IPS-20b (cell line): Measurements from ENCODE around the gene MAP3K13.
"Not testable (repeated sequence)": the region's sequence is repeated elsewhere in the genome, so short reads cannot be mapped to it uniquely, and the experiment has no call there.

Experiments used
- H3K27ac ChIP-seq: one replicate; pipeline ENCODE4 v1.5.1; 2013; ENCODE audit warnings: low read length
- H3K27me3 ChIP-seq: 2 replicates; pipeline ENCODE4 v1.6.1; 2013; ENCODE audit warnings: mild to moderate bottlenecking, low read length, inconsistent platforms; ENCODE audit not compliant: insufficient read depth
- H3K36me3 ChIP-seq: 2 replicates; pipeline ENCODE4 v1.6.1; 2013; ENCODE audit warnings: low read depth, mild to moderate bottlenecking, inconsistent platforms, low read length, moderate library complexity; ENCODE audit not compliant: insufficient read depth
- H3K4me1 ChIP-seq: 2 replicates; pipeline ENCODE4 v1.6.1; 2013; ENCODE audit warnings: mild to moderate bottlenecking, control low read depth, inconsistent platforms, low read length, moderate library complexity; ENCODE audit not compliant: insufficient read depth
- H3K4me3 ChIP-seq: 2 replicates; pipeline ENCODE4 v1.5.1; 2013; ENCODE audit warnings: mild to moderate bottlenecking, low read length, inconsistent platforms
- H3K9ac ChIP-seq: 2 replicates; pipeline ENCODE4 v1.6.1; 2013; ENCODE audit warnings: low read depth, mild to moderate bottlenecking, inconsistent platforms, low read length, moderate library complexity
- H3K9me3 ChIP-seq: 2 replicates; pipeline ENCODE4 v1.6.1; 2013; ENCODE audit warnings: mild to moderate bottlenecking, low read depth, low read length, inconsistent platforms; ENCODE audit not compliant: insufficient read depth

Gene MAP3K13

DNA sequence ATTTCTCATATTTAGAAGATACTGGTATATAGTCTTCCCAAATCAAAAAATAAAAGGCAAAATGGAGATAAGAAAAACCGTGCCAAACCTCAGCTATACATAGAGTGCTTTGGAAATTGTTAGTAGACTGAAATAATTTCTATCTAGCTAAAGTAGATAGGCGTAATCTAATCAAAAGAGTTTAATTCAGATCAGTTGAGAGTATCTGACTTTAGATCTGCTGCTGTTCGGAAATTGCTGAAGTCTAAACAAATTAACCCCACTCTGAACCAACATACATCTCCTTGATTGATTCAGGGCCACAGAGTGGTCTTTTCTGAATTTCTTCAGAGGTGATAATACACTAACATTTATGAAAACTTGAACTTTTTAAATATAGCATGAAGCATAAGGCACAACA lies 40.1 kb downstream of the MAP3K13 start:
- Histone ChIP-seq H3K9me3 (no peaks in the 10 kb centered on the region), H3K36me3 (no peaks in the 10 kb centered on the region), H3K4me3 (no peak overlapping the region), H3K27ac (no peak overlapping the region), H3K27me3 (no peaks in the 10 kb centered on the region), H3K9ac (no peak overlapping the region), H3K4me1 (no peaks in the 10 kb centered on the region)

- Histone ChIP-seq H3K4me1 (no peaks in the 10 kb centered on the region), H3K27ac (no peak overlapping the region), H3K27me3 (no peaks in the 10 kb centered on the region), H3K9me3 (no peaks in the 10 kb centered on the region), H3K4me3 (no peak overlapping the region), H3K9ac (no peak overlapping the region), H3K36me3 (no peaks in the 10 kb centered on the region)
These were observed 42.3 kb downstream of the MAP3K13 start for GRCh38 chr3:185405243-185405642.

DNA sequence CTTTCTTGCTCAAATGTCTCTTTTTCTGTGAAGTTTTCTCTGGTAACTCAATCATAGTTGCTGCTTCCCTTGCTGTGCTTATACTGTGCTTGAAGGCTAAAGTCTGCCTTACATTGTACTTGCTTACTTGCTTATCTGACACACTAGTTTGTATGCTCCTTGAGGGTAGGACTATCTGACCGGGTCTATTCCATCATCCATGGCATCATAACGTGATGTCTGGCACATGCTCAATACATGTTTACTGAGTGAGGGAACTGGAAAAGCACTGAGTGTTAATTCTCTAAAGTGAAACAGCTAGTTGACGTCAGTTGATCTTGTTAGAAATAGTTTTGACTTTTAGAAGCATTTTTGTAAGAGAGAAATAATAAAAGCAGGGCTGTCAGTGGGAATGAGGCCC lies 42.7 kb downstream of the MAP3K13 start:
- no peaks in the 10 kb centered on the region for H3K9me3 ChIP-seq
- H3K4me1 ChIP-seq = no peaks in the 10 kb centered on the region
- no peaks in the 10 kb centered on the region for H3K36me3 ChIP-seq
- H3K9ac ChIP-seq = no peak overlapping the region
- no peak overlapping the region for H3K27ac ChIP-seq
- no peak overlapping the region for H3K4me3 ChIP-seq
- H3K27me3 ChIP-seq = no peaks in the 10 kb centered on the region

DNA sequence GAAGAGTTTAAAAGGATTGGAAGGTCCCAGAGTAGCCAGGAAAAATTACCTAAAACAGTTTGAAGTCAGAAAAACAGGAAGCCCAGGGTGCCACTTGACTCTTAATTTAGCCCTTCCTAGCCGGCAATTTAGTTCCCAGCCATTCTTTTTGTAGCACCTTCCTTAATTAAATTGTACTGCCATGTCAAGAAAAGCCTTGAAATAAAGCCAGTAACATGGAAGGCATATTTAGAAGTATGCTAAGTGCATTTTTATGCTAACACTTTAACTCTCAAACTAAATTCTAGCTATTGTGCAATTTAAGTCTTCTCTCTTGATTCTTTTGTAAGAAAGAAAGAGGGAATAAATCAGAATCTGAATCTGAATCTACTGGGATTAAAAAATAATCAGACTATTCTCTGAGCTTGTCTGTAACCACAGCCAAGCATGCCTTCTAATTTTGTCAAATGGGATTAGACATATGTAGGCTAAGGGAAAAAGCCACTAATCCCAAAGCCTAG lies 43.2 kb downstream of the MAP3K13 start:
- Histone ChIP-seq H3K4me3 (no peak overlapping the region), H3K27ac (no peak overlapping the region)

GRCh38 chr3:185409957-185410356 lies 47.0 kb downstream of the MAP3K13 start:
- H3K4me1 ChIP-seq = no peaks in the 10 kb centered on the region
- H3K9ac ChIP-seq = no peak overlapping the region
- no peaks in the 10 kb centered on the region for H3K27me3 ChIP-seq
- no peak overlapping the region for H3K4me3 ChIP-seq
- H3K36me3 ChIP-seq = no peaks in the 10 kb centered on the region
- H3K27ac ChIP-seq = no peak overlapping the region
- H3K9me3 ChIP-seq = no peaks in the 10 kb centered on the region

More for the DNA sequence above, 43.2 kb downstream of the MAP3K13 start:
- Histone ChIP-seq H3K4me1 (no peaks in the 10 kb centered on the region), H3K9me3 (no peaks in the 10 kb centered on the region), H3K9ac (no peak overlapping the region), H3K36me3 (no peaks in the 10 kb centered on the region), H3K27me3 (no peaks in the 10 kb centered on the region)

- Histone ChIP-seq H3K4me1 (no peaks in the 10 kb centered on the region), H3K27ac (no peak overlapping the region), H3K4me3 (no peak overlapping the region), H3K36me3 (no peaks in the 10 kb centered on the region), H3K9ac (no peak overlapping the region), H3K9me3 (no peaks in the 10 kb centered on the region), H3K27me3 (no peaks in the 10 kb centered on the region)
These were observed 48.2 kb downstream of the MAP3K13 start for GRCh38 chr3:185411133-185411532.

DNA sequence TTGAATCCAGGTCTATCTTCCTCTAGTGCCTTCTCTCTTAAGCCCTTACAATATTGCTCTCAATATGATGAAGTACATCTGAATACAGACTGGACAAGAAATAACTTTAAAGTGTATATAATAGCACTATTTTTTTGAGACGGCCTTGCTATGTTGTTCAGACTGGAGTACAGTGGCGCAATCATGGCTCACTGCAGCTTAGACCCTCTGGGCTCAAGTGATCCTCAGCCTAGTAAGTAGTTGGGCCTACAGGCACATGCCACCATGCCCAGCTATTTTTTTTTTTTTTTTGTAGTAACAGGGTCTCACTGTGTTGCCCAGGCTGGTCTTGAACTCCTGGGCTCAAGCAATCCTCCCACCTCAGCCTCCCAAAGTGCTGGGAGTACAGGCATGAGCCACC lies 53.6 kb downstream of the MAP3K13 start:
- no peaks in the 10 kb centered on the region for H3K36me3 ChIP-seq
- no peak overlapping the region for H3K27ac ChIP-seq
- H3K4me3 ChIP-seq = no peak overlapping the region
- H3K9me3 ChIP-seq = no peaks in the 10 kb centered on the region
- no peak overlapping the region for H3K9ac ChIP-seq
- no peaks in the 10 kb centered on the region for H3K27me3 ChIP-seq
- H3K4me1 ChIP-seq = no peaks in the 10 kb centered on the region

- H3K9me3 ChIP-seq, H3K27ac ChIP-seq, H3K9ac ChIP-seq, H3K27me3 ChIP-seq, H3K4me3 ChIP-seq, H3K4me1 ChIP-seq, H3K36me3 ChIP-seq: not testable (repeated sequence)
These were observed 55.6 kb downstream of the MAP3K13 start for GRCh38 chr3:185418561-185418977.

DNA sequence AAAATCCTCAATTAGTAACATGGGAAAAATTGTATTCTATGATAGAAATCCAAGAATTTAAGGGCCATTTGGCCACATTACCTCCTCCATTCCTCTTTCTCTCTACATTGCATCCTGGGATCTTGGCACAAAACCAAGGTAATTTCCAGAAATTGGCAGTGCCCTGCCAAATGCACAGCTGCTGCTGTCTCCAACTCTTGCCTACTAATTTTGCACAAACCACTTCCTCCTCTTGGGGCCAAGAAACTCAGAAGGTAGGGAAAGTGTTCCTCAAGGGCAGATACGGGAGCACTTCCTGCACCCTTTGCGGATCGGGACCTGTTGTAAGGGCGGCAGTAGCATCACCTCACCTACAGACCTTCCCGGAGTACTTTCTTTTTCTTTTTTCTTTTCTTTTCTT lies 57.8 kb downstream of the MAP3K13 start:
- no peaks in the 10 kb centered on the region for H3K27me3 ChIP-seq
- H3K4me1 ChIP-seq = no peaks in the 10 kb centered on the region
- H3K4me3 ChIP-seq = no peak overlapping the region
- no peaks in the 10 kb centered on the region for H3K9me3 ChIP-seq
- no peak overlapping the region for H3K27ac ChIP-seq
- H3K36me3 ChIP-seq = no peaks in the 10 kb centered on the region
- H3K9ac ChIP-seq = no peak overlapping the region

GRCh38 chr3:185421577-185422232 lies 58.8 kb downstream of the MAP3K13 start:
- Histone ChIP-seq H3K4me1 (no peaks in the 10 kb centered on the region), H3K36me3 (no peaks in the 10 kb centered on the region), H3K4me3 (no peak overlapping the region), H3K9me3 (no peaks in the 10 kb centered on the region), H3K27me3 (no peaks in the 10 kb centered on the region), H3K27ac (no peak overlapping the region), H3K9ac (no peak overlapping the region)

DNA sequence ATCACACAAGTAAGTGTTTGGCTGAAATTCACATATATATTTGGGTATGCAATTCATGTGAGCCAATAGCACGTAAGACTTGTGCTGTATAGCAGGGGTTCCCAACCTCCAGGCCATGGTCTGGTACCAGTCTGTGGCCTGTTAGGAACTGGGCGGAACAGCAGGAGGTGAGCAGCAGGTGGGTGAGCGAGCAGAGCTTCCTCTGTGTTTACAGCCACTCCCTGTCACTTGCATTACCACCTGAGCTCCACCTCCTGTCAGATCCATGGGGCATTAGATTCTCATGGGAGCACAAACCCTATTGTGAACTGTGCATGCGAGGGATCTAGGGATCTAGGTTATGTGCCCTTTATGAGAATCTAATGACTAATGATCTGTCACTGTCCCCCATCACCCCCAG lies 59.7 kb downstream of the MAP3K13 start:
- no peaks in the 10 kb centered on the region for H3K36me3 ChIP-seq
- H3K4me3 ChIP-seq = no peak overlapping the region
- no peak overlapping the region for H3K27ac ChIP-seq
- no peaks in the 10 kb centered on the region for H3K27me3 ChIP-seq
- no peaks in the 10 kb centered on the region for H3K4me1 ChIP-seq
- H3K9ac ChIP-seq = no peak overlapping the region
- no peaks in the 10 kb centered on the region for H3K9me3 ChIP-seq

DNA sequence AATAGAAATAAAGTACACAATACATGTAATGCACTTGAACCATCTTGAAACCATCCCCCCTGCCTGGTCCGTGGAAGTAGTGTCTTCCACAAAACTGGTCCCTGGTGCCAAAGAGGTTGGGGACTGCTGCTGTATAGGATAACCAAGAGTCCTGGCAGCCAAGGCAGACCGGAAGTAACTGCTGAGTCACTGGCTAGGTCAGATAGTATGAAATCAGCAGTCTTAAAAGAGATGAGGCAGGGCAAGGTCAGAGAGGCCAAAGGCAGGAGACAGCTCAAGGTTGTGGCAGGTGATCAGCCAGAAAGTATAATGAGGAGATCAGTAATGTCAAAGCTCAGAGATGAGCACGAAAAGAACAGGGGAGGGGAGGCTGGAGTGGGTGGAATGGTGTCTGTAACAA lies 60.2 kb downstream of the MAP3K13 start:
- Histone ChIP-seq H3K9ac (no peak overlapping the region), H3K9me3 (no peaks in the 10 kb centered on the region), H3K27me3 (no peaks in the 10 kb centered on the region), H3K27ac (no peak overlapping the region), H3K4me1 (no peaks in the 10 kb centered on the region), H3K4me3 (no peak overlapping the region), H3K36me3 (no peaks in the 10 kb centered on the region)
